HEK293T (cell line): ENCODE measurements around the gene FXYD4.

Experiments used
- CTBP1 ChIP-seq: fragments of 450-650 bp; IDR thresholded peaks from 2 replicates; pipeline ENCODE4 v1.6.1; 2016; ENCODE audit warnings: borderline replicate concordance
- FOXA1 ChIP-seq: fragments of 450-650 bp; IDR thresholded peaks from 2 replicates; pipeline ENCODE4 v1.6.1; 2016; ENCODE audit warnings: mild to moderate bottlenecking
- FOXK2 ChIP-seq: fragments of 450-650 bp; IDR thresholded peaks from 2 replicates; pipeline ENCODE4 v1.6.1; 2016; ENCODE audit warnings: mild to moderate bottlenecking
- SP1 ChIP-seq: fragments of 450-650 bp; IDR thresholded peaks from 2 replicates; pipeline ENCODE4 v1.6.1; 2017
- TARDBP ChIP-seq: fragments of 450-650 bp; IDR thresholded peaks from 2 replicates; pipeline ENCODE4 v1.6.1; 2016
- TF ChIP-seq, protein P1 (sequence below): fragments of 450-650 bp; IDR thresholded peaks from 2 replicates; pipeline ENCODE4 v1.6.1; 2016

DNA sequence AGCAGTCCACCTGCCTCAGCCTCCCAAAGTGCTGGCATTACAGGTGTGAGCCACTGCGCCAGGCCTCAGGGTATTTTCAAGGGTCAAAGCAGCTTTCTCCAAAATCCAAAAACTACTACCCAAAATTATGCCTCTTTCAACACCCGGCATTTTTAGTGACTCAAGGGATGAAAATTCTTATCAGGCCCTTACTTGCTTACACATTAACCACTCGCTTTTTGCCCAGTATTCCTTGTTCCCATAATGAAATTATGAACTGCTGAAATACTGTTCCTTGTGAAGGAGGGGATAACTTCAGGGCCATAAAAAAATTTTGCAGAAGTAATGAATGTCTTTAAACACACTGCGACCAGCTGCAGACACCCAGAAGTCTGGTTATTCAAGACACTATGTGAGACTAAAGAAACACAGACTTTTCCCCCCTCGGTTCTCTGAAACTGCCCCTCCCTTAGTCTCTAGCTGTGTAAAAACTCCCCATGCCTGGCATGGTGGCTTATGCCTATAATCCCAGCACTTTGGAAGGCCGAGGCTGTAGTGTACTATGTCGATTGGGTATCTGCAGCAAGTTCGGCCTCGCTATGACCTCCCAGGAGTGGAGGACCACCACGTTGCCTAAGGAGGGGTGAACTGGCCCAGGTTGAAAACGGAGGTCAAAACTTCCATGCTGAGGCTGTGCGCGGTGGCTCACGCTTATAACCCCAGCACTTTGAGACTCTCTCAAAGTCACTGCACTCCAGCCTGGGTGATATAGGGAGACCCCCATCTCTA is 12.0 kb downstream of the FXYD4 start:
- TF ChIP-seq SP1: no peak
- no peak for TF ChIP-seq TARDBP
- TF ChIP-seq FOXK2: no peak
- TF ChIP-seq FOXA1: no peak
- TF ChIP-seq, protein P1, sequence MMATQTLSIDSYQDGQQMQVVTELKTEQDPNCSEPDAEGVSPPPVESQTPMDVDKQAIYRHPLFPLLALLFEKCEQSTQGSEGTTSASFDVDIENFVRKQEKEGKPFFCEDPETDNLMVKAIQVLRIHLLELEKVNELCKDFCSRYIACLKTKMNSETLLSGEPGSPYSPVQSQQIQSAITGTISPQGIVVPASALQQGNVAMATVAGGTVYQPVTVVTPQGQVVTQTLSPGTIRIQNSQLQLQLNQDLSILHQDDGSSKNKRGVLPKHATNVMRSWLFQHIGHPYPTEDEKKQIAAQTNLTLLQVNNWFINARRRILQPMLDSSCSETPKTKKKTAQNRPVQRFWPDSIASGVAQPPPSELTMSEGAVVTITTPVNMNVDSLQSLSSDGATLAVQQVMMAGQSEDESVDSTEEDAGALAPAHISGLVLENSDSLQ: no peak
- no peak for TF ChIP-seq CTBP1
